Endodermal cell (in vitro differentiated cells): Measurements from ENCODE around the gene OXTR. TPM values are rescaled to one million over a fixed set of nuclear protein-coding genes. Genes with fewer than 3 reads are reported as not detected.

Experiments
- DNase-seq: peaks from one replicate; pipeline ENCODE4 v3.0.0-alpha.2; 2017
- H3K27ac ChIP-seq: 2 replicates; pipeline ENCODE4 v1.5.1; 2013; ENCODE audit warnings: mild to moderate bottlenecking, low read depth, low read length, moderate library complexity
- H3K27me3 ChIP-seq: 2 replicates; pipeline ENCODE4 v1.6.1; 2013; ENCODE audit warnings: mild to moderate bottlenecking, low read length, moderate library complexity; ENCODE audit not compliant: insufficient read depth, control insufficient read depth, poor library complexity, severe bottlenecking
- H3K36me3 ChIP-seq: 2 replicates; pipeline ENCODE4 v1.7.0; 2013; ENCODE audit warnings: mild to moderate bottlenecking, low read length, moderate library complexity; ENCODE audit not compliant: control insufficient read depth, insufficient read depth
- H3K4me1 ChIP-seq: one replicate; pipeline ENCODE4 v1.7.0; 2013; ENCODE audit warnings: low read length; ENCODE audit not compliant: control insufficient read depth, insufficient read depth
- H3K4me3 ChIP-seq: 2 replicates; pipeline ENCODE4 v1.5.1; 2013; ENCODE audit warnings: mild to moderate bottlenecking, low read length, moderate library complexity
- H3K9ac ChIP-seq: 2 replicates; pipeline ENCODE4 v1.6.1; 2013; ENCODE audit warnings: mild to moderate bottlenecking, low read length, moderate library complexity; ENCODE audit not compliant: poor library complexity, severe bottlenecking; ENCODE audit errors: extremely low read depth
- H3K9me3 ChIP-seq: 2 replicates; pipeline ENCODE4 v1.6.1; 2013; ENCODE audit warnings: mild to moderate bottlenecking, low read length, moderate library complexity; ENCODE audit not compliant: control insufficient read depth
- H3K27ac Mint-ChIP-seq: 2 replicates; pipeline ENCODE4 v1.8.0; 2020; ENCODE audit warnings: mixed read lengths
- H3K27me3 Mint-ChIP-seq: 2 replicates; pipeline ENCODE4 v1.8.0; 2021; ENCODE audit warnings: mild to moderate bottlenecking, mixed read lengths; ENCODE audit not compliant: insufficient read depth
- H3K36me3 Mint-ChIP-seq: 2 replicates; pipeline ENCODE4 v1.8.0; 2020; ENCODE audit warnings: low read depth, mixed read lengths
- H3K4me1 Mint-ChIP-seq: 2 replicates; pipeline ENCODE4 v1.8.0; 2020; ENCODE audit warnings: mixed read lengths
- H3K4me3 Mint-ChIP-seq: 2 replicates; pipeline ENCODE4 v1.8.0; 2020; ENCODE audit warnings: mild to moderate bottlenecking, moderate library complexity, mixed read lengths
- H3K9me3 Mint-ChIP-seq: 2 replicates; pipeline ENCODE4 v1.8.0; 2020; ENCODE audit warnings: mild to moderate bottlenecking, mixed read lengths
- WGBS, 2 experiments: methylation state at CpG; one replicate each; pipeline versions ENCODE4 v1.1.5 to v1.1.7; 2013; ENCODE audit warnings: missing lambda C conversion rate in 2 of 2, mixed read lengths in 1 of 2; ENCODE audit not compliant: insufficient coverage in 1 of 2, insufficient read length in 1 of 2; 5-methylcytosine and 5-hydroxymethylcytosine counted together
- total RNA-seq, 2 donors: library from RNA; stranded (reverse); fragmentation: NEBNext Ultra II Directional in 1 of 2; extraction: Animal tissue kit (Norgen Biotek cat#: 25700) in 1 of 2; gene quantifications; 2 replicates in 1 of 2; 3 replicates in 1 of 2; pipeline ENCODE4 v1.2.1, GENCODE V29; 2021
- TF ChIP-seq, protein P1 (sequence below): fragments of 200-600 bp; sonication (generic); conservative IDR thresholded peaks from 2 replicates; pipeline ENCODE4 v1.5.0; 2021; ENCODE audit warnings: antibody characterized with exemption, mild to moderate bottlenecking

OXTR gene
- total RNA-seq, 2 donors from 2014 or later, result 10.6 to 13.1 TPM

DNA sequence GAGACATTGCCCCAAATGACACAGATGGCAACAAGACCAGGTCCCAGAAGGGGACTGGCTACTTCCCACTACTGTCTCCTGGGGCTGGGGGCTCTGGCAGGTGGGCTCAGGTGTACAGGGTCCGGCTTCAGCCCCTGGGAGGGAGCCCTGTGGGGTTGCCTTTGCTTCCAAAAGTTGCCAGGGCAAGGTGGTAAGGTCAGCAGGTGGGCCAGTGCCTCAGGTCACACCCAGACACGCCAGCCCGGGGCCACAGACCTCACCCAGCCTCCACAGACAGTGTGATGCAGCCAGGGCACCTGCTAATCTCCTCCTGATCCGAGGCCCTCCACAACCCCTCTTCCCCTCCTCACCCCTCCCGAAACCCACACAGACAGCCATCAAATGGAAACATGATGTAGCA lies 7.5 kb downstream of the OXTR start:
- Mint-ChIP-seq H3K27me3 (peaks cover 34% of the 10 kb centered on the region), H3K9me3 (no peaks in the 10 kb centered on the region), H3K27ac (no peak overlapping the region), H3K4me1 (peaks cover 2% of the 10 kb centered on the region), H3K36me3 (no peaks in the 10 kb centered on the region), H3K4me3 (no peak overlapping the region)
- H3K9ac ChIP-seq, result no peak overlapping the region
- no peak overlapping the region for H3K4me3 ChIP-seq
- H3K36me3 ChIP-seq, result no peaks in the 10 kb centered on the region
- 89 to 100% methylated on average over 2 to 5 of the region's 5 CpGs for WGBS, 2 experiments
- H3K27me3 ChIP-seq, result peaks cover 9% of the 10 kb centered on the region
- TF ChIP-seq, protein P1, sequence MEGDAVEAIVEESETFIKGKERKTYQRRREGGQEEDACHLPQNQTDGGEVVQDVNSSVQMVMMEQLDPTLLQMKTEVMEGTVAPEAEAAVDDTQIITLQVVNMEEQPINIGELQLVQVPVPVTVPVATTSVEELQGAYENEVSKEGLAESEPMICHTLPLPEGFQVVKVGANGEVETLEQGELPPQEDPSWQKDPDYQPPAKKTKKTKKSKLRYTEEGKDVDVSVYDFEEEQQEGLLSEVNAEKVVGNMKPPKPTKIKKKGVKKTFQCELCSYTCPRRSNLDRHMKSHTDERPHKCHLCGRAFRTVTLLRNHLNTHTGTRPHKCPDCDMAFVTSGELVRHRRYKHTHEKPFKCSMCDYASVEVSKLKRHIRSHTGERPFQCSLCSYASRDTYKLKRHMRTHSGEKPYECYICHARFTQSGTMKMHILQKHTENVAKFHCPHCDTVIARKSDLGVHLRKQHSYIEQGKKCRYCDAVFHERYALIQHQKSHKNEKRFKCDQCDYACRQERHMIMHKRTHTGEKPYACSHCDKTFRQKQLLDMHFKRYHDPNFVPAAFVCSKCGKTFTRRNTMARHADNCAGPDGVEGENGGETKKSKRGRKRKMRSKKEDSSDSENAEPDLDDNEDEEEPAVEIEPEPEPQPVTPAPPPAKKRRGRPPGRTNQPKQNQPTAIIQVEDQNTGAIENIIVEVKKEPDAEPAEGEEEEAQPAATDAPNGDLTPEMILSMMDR, result no peak
- peak; percentile 37 for DNase-seq
- no peaks in the 10 kb centered on the region for H3K9me3 ChIP-seq
- no peak overlapping the region for H3K27ac ChIP-seq
- H3K4me1 ChIP-seq, result no peaks in the 10 kb centered on the region

DNA sequence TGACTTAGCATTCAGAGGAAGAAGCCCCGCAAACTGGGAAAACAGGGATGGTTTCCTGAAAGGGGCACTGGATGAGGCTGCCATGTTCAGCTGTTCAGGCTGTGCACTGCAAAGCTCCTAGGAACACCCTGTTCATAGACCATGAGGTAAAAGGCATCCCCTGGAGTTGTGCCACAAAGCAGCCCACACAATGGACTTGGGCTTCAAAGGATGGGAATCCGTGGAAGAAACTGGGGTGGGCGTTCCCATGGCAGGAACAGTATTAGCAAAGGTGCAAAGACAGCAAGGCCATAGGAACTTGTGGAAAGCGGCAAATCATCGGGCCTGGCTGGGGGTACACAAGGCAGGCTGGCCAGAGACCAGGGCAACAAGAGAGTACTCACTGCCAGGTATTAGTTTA lies 8.9 kb downstream of the OXTR start:
- Histone ChIP-seq H3K36me3 (no peaks in the 10 kb centered on the region), H3K4me1 (no peaks in the 10 kb centered on the region), H3K27ac (no peak overlapping the region), H3K4me3 (no peak overlapping the region), H3K27me3 (no peaks in the 10 kb centered on the region), H3K9ac (no peak overlapping the region), H3K9me3 (no peaks in the 10 kb centered on the region)
- Mint-ChIP-seq H3K9me3 (no peaks in the 10 kb centered on the region), H3K4me3 (no peak overlapping the region), H3K4me1 (peaks cover 2% of the 10 kb centered on the region), H3K27me3 (peaks cover 20% of the 10 kb centered on the region), H3K36me3 (no peaks in the 10 kb centered on the region), H3K27ac (no peak overlapping the region)
- no peak for DNase-seq
- 89 to 97% methylated on average over 5 of the region's 5 CpGs for WGBS, 2 experiments
- TF ChIP-seq, protein P1, result no peak

DNA sequence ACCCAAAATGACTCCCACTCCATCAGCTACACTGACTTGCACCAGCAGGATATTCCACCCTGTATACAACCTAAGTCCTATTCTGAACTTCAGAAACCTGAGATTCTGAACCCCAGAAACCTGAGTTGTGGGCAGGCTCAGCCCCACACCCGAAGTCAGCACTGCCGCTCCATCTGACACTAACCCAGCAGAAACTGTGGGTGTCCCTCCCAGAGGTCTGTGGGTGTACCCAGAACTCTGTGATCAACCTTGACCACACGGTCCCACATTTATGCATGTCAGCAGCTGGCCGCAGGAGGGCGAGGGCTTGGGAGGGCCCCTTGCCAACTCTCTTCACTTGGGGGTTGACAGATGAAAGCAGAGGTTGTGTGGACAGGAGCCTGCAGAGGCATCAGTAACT lies 9.3 kb downstream of the OXTR start:
- H3K27me3 ChIP-seq, result no peaks in the 10 kb centered on the region
- no peak overlapping the region for H3K4me3 Mint-ChIP-seq
- peaks cover 2% of the 10 kb centered on the region for H3K4me1 Mint-ChIP-seq
- H3K27ac ChIP-seq, result no peak overlapping the region
- no peaks in the 10 kb centered on the region for H3K36me3 Mint-ChIP-seq
- no peaks in the 10 kb centered on the region for H3K36me3 ChIP-seq
- no peaks in the 10 kb centered on the region for H3K9me3 Mint-ChIP-seq
- TF ChIP-seq, protein P1, result no peak
- peak; percentile 36 for DNase-seq
- WGBS, 2 experiments, result 87 to 90% methylated on average over 3 to 5 of the region's 5 CpGs
- H3K9me3 ChIP-seq, result no peaks in the 10 kb centered on the region
- no peak overlapping the region for H3K4me3 ChIP-seq
- no peak overlapping the region for H3K9ac ChIP-seq
- H3K27ac Mint-ChIP-seq, result no peak overlapping the region
- H3K4me1 ChIP-seq, result no peaks in the 10 kb centered on the region
- peaks cover 16% of the 10 kb centered on the region for H3K27me3 Mint-ChIP-seq
